Fibroblast of skin of right quadriceps (primary cell): Measurements from ENCODE around the gene AGAP5.
"Not testable (repeated sequence)": the region's sequence is repeated elsewhere in the genome, so short reads cannot be mapped to it uniquely, and the experiment has no call there.

Experiments used
- DNase-seq: peaks from one replicate; pipeline ENCODE4 v3.0.0-alpha.2; 2013

Gene AGAP5

DNA sequence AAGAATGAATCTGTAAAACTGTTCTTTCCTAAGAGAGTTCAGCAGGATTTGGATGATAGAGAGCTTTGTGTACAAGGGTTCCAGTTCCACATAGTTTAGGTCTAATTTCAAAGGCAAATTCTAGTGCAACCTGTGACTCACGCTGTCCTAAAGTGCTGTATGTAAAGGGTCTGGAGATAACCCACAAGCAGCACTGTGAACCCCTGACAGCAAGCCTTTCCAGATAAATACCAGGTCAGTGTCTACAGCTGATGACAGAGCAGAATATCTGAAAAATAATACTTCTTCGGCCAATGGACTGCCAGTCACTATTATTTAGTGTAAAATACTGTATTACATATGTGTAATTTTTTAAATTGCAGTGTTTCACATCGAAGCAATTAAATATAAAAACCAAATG is 16.0 kb upstream of the AGAP5 start:
- not testable (repeated sequence) for DNase-seq

DNA sequence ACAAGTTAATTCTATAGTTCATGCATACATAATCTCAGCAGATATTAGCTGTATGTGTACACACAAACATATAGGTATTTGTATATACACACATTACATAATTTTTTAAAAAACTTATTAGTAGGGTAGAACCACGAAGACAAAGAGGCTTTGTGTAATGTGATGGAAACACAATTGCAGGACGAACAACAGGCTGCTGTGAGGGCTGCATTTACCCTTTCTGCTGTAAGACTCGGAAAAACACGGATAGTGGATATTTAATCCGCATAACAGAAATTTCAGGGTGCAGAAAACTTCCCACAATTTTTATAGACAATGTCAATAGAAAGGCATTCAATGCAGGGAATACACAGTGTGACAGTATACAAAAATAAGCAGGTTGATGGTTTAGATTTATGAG is 13.8 kb upstream of the AGAP5 start:
- DNase-seq: not testable (repeated sequence)

DNA sequence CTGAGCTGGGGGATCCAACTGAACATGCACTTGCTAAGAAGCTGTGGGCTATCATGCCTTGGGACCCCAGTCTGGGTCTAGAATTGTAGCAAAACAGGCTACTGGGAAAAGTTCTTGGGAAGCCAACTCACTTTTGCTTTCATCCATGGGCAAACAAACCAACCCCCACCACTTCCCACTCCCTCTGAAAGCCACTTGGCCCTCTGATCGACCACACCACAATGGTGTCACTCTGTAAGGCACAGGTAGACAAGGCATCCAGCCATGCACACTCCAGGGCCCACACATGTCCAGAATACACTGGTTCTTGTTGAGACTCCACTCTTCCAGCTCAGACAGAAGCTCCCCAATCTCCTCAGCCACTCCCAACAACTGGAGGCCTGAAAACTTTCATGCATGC is 10.2 kb upstream of the AGAP5 start:
- DNase-seq: not testable (repeated sequence)

DNA sequence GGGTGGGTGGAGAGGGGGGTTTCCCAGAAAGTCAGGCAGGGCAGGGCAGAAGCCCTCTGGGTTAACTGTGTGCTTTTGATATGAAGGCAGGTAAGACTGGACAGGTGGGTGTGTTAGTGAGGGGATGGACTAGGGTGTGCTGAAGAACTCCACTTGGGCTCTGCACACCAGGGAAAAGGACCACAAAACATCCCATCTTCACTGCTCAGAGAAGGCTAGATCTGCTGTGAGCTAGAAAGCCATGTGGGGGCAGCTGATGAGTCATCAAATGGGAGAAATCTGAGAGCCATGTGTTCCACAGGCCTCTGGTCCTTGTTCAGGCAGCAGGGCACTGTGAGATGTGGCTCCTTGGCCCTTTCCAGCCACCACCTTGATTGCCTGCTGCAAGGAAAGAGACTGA is 9.7 kb upstream of the AGAP5 start:
- not testable (repeated sequence) for DNase-seq

DNA sequence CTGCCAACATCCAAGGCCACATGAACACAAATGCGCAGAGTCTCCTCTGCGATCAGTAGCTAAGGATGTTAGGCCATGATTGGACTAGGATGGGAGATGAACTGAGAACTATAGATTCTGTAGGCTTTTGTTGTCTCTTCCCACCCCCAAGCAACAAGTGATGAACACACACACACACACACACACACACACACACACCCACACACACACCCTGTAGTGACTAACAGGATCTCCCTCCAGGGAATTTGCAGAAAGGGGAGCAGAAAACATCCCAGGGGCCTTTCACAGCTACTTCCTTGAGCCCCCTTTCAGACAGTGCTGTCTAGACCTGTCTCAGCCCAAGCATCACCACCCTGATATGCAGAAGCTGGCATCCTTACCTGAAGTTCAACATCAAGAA is 8.6 kb upstream of the AGAP5 start:
- peak; percentile 13 for DNase-seq

DNA sequence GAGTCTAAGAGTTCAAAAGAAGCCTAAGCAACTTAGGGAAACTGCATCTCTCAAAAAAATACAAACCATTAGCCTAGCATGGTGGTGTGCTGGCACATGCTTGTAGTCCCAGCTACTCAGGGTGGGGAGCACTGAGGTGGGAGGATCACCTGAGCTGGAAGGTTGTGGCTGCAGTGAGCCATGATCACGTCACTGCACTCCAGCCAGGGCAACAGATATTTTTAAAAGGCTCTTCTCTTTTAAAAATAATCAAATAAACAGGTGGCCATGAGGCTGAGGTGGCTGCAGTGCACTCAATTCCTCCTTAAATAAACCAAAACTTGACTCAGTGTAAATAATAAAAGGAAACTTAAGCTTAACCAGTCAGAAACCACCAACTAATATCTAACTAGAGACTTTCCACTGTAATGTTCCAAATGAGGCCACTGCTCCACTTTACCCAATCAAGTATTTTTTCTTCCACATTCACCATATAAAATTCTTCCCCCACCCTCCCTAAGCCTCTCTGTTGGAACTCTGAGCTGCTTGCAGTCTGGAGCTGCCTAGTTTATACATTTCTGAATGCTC is 7.7 kb upstream of the AGAP5 start:
- DNase-seq: not testable (repeated sequence)

DNA sequence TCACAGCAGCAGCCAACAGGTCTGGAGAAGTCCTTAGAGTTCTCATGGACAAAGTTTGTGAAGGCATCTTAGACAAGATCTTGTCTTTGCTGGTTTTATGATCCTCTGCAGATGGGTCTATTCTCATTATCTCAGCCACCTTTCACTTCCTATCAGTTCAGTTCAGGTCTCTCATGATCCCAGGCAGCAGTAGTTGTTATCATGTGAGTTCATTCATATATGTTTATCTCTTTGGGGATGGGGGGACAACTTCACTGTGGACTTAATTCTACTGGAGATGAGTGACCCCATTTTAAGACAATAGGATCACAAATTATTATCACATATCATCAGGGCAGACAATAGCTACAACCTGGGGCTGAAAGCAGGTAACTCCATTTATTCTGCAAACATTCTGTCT is 6.0 kb upstream of the AGAP5 start:
- DNase-seq: not testable (repeated sequence)

DNA sequence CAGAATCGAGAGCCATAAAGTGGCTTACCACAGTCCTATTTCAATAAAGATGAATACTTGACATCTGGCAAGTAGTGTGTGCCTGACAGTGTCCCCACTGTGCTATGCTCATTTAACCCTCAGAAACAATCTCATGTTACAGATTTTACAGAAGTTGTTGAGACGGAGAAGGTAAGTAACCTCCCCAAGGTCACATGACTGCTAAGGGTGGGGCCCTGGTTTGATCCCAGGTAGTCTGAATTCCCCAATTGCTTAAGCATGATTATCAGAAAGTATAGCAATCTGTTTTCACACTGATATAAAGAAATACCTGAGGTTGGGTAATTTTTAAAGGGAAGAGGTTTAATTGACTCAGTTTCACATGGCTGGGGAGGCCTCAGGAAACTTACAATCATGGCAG is 910 bp upstream of the AGAP5 start:
- not testable (repeated sequence) for DNase-seq

DNA sequence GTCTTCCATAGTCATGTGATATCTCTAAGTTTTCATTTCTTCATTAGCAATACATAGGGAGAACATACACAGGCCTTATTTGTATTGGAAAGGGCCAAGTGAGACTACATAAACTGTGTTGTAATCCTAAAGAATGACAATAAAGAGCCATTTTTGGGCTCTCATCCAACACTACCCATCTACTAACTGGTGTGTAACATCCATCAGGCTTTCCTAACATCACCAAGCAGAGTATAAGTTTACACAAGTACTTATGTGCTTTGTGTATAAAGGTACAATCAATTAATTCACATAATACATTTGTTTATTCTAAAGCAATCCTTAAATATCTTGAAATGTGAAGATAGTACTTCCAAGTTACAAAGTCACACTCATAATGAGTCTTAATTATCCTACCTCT is 2.6 kb downstream of the AGAP5 start:
- DNase-seq: not testable (repeated sequence)

DNA sequence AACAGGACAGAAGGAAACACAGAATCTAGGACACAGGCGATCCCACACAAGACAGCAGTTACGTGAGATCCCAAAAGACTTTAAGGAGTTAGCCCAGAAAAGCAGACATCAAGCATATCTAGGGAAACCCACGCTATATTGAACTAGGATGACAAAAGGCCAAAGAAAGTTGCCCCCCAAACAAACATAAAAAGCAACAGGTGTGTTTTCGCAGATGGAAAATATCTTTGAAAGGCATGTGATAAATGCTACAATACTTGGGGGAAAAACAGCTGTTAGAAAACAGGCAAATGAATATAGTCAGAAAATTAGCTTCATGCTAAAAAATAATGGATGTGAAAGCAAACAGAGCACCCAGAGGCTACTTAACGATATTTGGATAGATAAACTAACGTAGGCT is 7.2 kb downstream of the AGAP5 start:
- DNase-seq: not testable (repeated sequence)

DNA sequence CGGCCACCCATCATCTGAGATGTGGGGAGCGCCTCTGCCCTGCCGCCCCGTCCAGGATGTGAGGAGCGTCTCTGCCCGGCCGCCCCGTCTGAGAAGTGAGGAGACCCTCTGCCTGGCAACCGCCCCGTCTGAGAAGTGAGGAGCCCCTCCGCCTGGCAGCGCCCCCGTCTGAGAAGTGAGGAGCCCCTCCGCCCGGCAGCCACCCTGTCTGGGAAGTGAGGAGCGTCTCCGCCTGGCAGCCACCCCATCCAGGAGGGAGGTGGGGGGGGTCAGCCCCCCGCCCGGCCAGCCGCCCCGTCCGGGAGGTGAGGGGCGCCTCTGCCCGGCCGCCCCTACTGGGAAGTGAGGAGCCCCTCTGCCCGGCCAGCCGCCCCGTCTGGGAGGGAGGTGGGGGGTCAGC is 8.3 kb downstream of the AGAP5 start:
- DNase-seq: not testable (repeated sequence)

DNA sequence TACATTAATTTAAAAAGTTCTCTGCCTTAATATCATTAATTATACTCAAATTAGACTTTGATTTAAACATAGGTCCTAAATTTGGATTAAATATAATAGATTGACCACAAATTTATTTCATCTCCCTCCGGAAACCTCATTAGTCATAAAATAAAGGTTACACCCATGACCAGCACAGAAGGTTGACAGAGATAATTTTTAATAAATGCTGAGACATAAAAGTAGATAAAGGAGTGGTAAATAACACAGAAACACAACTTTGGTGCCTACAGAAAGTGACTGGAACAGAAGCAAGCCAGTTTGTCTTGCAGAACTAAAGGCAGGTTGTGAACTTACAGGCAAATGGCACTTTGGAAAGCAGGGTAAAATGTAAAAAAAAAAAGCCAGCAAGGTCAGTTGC is 10.3 kb downstream of the AGAP5 start:
- not testable (repeated sequence) for DNase-seq

DNA sequence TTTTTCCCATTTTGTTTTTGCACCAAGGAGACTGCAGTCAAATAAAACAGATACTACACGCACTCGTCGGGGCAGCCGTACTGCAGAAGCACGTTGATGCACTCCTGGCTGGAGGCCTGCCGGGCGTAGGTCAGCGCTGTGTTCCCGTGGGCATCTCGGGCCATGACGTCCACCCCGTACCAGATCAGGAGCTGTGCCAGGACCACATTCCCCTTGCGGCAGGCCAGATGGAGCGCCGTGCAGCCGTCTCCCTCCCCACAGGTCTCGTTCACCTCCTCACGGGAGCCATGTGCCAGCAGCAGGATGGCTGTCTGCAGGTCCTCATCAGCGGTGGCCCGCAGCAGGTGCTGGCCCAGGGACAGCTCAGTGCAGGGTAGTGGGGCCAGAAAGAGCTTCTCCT is 23.4 kb downstream of the AGAP5 start:
- not testable (repeated sequence) for DNase-seq

DNA sequence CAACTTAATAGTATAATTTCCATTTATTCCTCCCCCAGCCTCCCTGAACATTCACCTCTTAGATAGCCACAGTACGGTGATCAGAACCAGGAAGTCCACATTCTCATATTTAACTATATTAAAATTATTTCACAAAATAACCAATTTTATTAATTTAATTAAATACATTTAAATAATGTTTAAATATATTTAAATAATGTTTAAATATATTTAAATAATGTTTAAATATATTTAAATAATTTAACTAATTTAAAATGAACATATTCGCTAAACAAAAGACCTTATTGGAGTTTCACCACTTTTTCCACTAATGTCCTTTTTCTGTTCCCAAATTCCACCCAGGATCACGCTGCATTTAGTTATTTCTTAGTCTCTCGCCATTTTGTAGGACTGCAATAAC is 29.5 kb downstream of the AGAP5 start:
- not testable (repeated sequence) for DNase-seq

DNA sequence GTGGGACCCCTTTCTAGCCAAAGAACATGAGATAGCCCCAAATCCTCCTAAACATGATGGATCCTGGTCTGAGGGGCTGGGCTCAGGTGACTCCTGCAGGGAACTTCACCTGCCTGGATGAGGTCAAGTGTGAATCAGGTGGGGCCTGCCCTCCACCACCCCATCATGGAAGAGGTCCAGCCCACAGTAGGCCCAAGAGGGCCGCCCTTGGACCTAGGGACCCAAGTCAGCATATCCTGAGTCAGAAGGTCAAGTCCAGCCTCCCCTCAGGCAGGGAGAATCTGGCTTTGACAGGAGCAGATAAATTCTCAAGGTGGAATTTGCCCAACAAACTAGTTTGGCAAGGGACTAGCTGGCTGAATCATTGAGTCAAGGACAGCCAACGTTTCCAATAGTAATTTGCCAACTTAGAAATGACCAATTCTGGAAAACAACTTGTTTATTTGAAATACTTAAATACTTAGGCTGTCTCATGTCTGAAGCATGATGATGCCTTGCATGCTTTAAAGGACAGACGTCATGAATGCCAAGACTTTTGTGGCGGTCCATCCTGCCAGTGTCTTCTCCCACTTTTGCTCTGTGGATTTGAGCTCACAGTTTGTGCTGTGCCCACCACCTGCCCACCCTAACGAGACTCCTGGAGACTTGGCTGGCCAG is 31.6 kb downstream of the AGAP5 start:
- DNase-seq: not testable (repeated sequence)

DNA sequence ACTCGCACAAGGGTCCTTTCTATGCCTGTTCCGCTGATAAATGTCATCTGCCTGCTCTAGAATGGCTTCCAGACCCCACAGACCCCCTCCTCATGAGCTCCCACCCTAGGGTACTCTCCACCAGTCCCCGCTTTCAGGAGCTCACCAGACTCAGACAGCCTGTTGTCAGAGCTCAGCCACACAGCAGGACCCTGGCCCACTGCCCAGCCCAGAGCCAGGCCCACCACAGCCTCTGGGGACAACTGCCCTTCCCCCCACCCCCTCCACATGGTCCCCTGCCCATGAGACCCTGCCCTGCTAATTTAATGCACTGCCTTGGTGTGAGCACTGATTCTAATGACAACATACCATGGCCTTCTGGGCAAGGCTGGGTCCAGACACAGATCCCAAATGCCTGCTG is 32.3 kb downstream of the AGAP5 start:
- not testable (repeated sequence) for DNase-seq

DNA sequence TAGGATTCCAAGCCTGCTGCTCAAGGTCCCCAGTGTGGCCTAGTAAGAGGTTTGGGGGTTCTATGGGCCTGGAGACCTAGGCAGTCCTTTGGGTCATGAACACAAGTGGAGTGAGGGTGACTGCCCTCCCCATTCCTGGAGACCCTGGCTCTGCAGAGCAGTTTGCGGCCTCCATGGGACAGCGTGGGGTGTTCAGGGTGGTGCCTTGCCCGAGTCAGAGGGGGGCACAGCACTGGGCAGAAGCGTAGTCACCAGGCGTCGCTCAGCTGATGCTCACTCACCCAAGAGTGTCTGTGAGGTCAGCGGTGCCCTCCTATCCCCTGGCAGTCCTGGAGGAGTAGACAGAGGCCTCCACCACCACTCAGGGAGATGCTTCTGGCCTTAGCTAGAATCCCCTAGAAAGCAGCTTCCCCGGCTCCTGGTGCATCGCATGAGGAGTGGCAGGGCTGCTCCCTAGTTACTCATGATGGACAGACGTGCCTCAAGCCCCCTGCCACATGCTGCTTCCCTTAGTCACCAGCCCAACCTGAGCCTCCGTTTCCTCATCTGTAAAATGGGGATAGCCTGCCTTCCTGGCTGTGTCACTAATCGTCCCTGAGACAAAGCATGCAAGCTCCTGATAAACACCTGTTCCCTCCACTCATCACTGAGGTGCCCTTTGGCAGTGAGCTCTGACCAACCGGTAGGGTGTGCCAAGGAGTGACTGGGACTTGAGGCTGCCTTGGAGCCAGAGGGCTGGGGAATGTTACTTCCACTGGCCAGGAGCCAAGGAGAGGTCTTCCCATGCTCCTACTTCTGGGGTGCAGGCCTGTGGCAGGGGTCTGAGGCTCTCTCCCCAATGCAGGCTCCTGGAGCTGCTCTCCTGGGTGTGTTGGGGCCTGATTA is 33.5 kb downstream of the AGAP5 start:
- not testable (repeated sequence) for DNase-seq

DNA sequence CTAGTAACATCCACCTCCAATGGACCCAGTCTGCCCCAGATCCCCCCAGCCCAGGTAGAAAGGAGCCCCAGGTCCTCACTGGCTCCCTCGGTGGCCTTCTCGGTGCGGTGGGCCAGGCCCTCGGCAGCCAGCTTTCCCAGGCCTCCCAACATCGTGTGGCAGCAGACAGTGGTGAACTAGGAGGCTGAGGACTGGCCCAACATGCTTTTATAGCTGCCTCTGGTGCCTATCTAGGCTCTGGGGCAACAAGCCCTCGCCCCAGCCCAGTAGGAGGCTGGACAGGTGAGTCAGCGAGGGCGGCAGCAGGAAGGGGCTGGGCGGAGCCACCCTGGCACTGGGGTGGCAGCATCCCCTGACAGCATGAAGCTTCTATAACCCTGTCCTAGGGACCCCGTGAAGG is 34.3 kb downstream of the AGAP5 start:
- not testable (repeated sequence) for DNase-seq

DNA sequence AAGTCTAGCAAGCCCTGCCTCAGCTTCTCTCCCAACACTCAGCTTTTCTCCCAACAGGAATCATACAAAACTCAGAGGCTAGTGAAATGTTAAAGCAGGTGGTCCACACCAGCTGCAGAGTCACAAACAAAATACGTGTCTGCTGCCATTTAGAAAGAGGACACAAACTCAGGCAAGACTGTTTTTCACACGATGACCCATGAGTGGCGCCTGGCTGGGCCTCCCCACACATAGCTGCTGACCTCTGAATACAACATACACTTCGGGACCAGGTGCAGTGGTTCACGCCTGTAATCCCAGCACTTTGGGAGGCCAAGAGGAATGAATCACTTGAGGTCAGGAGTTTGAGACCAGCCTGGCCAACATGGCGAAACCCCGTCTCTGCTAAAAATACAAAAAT is 35.2 kb downstream of the AGAP5 start:
- not testable (repeated sequence) for DNase-seq

DNA sequence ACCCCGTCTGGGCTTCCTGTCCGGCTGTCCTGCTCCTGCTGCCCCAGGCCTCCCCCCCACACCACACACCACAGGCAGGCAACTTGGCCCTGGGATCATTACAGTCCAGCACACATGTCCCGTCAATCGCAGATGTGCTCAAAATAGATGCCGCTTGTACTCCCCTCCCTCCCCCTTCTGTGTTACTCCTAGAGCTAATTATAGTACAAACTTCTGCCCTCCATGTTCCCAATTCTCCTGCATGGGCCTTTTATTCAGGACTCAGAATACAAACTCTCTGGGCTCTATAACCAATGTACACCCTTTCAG is 42.0 kb downstream of the AGAP5 start, which contains the start of gene SYNPO2L:
Gene SYNPO2L, minus strand, starts transcription at position 40 of the 309 bp plus-strand sequence. CDS start 107 bp downstream, outside the sequence.
- no peak for DNase-seq

DNA sequence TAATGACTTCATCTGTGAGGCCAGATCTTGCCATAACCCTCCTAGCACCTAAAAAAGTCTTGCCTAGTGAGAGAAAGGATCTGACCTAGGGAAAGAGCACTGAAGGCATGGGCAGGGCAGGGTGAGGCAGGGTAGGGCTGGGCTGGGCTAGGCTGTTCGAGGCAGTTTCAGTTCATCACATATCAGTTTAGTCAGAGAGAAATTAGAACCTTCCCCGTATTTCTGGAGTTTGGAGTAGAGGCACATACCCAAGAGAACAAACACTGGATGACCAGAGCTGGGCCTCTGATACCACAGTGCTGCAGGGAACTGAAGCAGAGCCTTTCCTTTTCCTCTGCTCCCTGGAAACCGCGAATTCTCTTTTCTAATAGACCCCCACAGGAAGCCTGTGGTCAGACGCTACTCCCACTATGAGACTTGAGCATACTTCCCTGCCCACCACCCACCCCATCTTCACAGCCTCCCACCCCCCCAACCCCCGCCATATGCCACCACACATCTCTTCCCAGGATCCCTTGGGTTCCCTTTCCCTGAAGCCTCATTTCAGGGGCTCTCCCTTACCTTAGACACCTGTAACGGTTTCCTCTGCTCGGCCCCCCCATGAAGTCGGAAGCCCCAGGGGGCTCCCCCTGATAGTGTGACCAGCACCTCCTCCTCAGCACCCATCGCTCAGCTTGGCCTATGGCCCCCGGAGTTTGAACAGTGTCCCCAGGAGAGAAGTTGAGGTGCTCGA is 42.5 kb downstream of the AGAP5 start:
- DNase-seq: no peak

DNA sequence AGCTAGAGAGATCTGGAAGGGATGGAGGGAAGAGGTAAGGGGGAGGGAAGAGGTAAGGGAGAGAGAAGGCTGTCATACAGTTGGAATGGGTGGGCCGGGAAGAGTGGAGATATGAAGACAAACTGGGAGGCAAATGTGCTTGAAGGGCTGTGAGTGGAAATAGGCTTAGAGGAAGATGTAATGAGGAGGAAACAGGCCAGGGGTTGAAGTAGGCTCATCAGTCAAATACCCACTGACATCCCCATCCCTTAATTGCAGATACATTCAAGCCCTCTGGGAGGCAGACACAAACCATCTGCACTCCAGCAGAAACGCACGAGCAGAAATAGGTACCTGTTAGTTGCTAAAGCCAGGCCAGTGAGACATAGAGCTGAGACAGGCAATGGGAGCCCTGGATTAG is 44.2 kb downstream of the AGAP5 start:
- DNase-seq: no peak

DNA sequence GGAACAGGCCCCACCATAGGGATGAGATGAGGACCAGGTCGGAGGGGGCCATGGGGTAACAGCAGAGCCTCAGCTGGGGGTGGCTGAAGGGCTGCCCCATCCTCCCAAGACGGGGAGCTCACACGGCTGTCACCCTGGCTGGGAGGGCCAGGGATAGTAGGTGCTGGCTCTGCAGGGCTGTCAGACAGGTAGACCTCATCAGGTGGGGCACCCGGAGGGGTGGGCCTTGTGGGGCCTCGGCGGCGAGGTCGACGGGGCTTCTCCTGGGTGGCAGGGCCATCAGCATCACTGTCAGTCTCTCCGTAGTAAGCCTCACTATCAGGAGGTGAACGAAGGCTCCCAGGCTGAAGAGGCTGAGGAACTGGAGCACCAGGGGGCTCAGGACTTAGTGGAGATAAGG is 44.7 kb downstream of the AGAP5 start:
- DNase-seq: no peak
